Activated gamma-delta T cell treated with Interleukin-2 at 50 U/mL for 16 hours (primary cell): ENCODE data around the gene ST14.
"Not testable (repeated sequence)": the region's sequence is repeated elsewhere in the genome, so short reads cannot be mapped to it uniquely, and the experiment has no call there.

Experiments
- DNase-seq: peaks from one replicate; pipeline ENCODE4 v3.0.0-alpha.2; 2020

Gene ST14

GRCh38 chr11:130211144-130211543 is 51.6 kb downstream of the ST14 start:
- no peak for DNase-seq

- DNase-seq: no peak
Measured at GRCh38 chr11:130211781-130212401, 52.3 kb downstream of the ST14 start.

DNA sequence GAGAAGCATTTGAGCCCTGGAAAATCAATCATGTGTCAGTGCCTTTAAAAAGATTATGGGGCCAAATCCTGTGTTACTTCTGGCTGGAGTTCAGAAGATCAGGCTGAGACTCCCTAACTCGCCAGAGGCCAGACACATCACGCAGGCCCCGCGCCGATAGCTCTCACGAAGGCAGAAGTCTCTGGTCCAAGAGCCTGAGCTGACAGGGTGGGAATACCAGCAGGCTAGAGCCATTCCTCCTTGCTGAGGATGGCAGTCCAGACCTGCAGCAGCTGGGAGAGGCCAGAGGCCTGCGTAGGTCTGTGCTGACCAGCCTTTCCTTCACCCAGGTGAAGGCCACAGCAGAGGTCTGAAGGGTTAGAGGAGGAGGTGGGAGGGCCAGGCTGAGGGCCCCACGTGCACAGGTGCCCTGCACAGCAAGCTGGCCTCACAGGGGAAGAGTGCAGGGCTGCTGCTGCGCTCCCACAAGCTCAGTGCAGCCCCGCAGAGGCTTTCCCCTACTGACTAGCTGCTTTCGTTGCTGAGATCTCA is 52.9 kb downstream of the ST14 start:
- no peak for DNase-seq

DNA sequence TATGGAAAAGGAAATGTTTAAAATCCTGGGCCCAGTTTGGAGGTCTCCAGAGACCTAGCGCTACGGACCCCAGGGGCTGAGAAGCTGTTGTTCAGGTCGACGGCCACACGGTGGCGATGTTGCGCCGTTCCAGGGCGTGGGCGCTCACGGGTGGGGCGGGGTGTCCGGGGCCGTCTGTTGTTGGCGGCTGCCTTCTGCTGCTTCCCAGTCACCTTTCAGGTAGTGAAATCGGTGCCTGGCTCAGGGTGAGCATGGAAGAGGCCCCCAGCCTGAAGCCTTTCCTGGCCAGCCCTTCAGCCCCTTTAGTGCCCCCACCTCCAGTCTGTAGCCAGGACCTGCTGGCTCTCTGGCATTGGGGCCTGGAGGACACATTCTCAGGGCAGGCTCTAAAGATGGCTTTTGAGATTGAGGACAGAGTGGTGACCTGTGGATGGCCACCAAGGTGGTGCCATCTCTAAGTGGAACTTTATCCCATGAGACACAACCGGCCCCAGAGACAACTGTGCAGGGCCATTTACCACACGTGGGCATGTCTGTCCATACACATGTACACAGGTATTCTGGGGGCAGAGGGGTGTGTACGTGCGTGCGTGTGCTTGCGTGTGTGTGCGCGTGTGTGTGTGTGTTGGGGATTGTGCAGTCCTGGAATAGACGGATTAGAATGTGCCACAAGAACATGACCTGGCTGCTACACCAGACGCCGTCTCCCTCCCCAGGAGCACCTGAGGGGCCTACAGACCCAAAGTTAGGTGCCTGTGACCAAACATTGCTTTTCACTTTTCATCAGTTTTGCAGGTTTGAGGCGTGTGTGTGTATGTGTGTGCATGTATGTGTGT is 53.8 kb downstream of the ST14 start:
- peak; percentile 72 for DNase-seq

DNA sequence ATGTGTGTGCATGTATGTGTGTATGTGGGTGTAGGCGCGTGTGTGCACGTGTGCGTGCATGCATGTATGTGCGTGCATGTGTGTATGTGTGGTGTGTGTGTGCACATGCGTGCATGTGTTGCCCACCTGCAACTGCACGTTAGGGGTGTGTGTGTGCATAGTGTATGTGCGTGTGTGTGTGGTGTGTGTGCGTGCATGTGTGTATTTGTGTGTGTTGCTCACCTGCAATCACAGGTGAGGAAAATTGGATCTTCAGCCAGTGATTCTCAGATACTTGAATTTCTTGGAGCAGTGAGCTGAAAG is 54.3 kb downstream of the ST14 start:
- no peak for DNase-seq

DNA sequence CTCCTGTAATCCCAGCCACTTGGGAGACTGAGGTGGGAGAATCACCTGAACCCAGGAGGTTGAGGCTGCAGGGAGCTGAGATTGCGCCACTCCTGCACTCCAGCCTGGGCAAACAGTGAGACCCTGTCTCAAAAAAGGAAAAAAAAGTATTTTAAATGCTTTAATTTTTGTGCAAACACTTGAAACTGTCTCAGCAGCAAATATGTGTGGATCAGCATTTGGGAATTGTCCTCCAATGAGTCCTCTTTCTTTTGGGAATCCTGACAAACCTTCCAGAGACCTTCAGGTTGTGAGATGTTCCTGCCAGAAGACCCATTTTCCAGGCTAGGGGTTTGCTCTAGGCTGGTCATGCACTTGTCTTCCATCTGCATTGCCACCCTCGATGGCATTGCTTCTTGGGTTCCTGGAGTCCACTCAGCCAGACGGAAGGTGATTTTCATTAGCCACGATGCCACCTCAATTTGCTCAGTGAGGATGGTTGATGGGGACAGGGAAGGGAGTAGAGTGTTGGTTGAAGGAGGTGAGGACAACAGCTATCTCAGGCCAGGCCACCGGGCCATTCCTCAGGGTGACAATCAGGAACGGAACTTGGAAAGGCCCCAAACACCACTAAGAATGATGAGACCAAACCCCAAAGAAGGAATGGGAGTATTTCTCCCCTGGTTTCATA is 55.4 kb downstream of the ST14 start:
- no peak for DNase-seq

- DNase-seq: no peak
Measured at GRCh38 chr11:130215531-130216220, 56.1 kb downstream of the ST14 start.

DNA sequence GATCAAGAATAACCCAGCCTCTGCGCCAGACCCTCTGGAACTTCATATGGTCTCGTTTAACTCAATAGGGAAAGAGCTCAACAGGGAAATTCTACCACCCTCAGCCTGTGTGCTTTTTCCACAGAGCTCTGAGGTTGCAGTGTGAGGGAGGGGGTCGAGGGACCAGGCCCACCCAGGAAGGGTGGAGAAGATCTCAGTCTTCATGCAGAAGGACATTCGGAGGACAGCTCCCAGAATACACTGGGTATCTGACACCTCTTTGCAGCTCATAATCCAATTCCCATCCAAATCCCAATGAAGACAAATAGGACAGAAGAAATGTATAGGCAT is 56.6 kb downstream of the ST14 start:
- no peak for DNase-seq

DNA sequence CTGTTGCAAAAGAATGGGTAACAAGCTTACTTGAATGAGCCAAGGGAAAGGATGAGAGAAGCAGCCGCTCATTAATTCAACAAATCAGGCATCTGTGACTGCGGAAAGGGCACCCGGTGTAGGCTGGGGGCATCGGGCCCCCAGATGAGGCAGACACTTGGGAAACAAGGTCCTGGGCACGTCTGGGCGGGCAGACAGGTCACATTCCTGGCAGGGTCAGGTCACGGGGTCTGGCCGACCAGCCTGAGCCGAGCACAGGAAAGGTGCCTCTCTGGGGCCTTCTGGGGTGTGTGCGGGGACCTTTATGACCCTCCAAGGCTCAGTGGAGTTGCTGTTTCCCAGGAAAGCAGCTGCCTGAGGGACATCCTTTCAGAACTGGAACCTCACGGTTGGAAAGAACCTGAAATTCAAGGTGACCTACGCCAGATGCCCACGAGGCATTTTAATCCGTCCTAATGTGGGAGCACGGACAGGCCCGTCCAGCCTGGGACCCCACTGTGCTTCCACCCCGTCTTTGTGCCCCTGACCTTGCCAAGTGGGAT is 57.1 kb downstream of the ST14 start:
- DNase-seq: no peak

DNA sequence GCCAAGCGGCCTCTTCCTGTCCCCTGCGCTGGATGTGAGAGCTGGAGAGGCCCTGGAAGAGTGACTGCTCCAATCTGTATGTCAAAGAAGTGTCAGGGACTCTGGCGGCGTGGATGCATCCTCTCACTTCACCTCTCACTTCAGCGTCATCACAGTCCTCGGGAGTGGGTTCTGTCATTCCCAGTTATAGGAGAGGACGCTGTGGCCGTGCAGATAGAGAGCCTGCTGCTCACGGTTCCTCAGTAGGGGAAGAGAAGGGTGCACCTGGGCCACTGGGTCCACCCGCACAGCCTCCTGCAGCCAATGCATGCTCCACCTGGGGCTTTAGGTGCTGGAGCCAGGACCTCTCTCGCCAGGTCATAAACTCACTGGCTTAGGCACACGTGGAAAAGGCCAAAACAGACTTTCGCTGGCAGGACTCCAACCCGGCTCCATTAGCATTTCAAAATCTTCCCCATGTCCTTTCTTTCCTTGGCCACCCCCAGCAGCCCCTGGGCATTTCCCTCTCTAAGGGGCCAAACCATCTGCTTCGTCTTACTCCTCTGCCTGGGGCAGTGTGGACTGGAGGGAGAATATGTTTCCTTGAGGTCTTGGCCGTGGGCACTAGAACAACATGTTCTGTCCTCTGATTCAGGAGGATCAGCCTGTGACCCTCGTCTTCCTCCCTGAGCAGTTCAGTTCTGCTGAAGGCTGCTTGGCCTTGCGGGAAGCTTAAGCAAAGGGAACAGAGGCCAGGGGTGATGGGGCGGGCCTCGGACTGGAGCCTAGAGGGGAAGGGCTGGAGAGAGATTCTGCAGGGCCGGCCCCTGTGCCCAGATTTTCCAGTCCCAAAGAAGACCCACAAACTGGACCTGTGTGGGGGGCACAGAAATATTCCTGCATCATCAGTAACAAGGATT is 57.8 kb downstream of the ST14 start:
- DNase-seq: no peak

GRCh38 chr11:130218501-130219070 is 59.0 kb downstream of the ST14 start:
- DNase-seq: no peak

GRCh38 chr11:130219148-130219547 is 59.6 kb downstream of the ST14 start:
- DNase-seq: no peak

- DNase-seq: no peak
Measured at GRCh38 chr11:130220311-130221035, 60.9 kb downstream of the ST14 start.

DNA sequence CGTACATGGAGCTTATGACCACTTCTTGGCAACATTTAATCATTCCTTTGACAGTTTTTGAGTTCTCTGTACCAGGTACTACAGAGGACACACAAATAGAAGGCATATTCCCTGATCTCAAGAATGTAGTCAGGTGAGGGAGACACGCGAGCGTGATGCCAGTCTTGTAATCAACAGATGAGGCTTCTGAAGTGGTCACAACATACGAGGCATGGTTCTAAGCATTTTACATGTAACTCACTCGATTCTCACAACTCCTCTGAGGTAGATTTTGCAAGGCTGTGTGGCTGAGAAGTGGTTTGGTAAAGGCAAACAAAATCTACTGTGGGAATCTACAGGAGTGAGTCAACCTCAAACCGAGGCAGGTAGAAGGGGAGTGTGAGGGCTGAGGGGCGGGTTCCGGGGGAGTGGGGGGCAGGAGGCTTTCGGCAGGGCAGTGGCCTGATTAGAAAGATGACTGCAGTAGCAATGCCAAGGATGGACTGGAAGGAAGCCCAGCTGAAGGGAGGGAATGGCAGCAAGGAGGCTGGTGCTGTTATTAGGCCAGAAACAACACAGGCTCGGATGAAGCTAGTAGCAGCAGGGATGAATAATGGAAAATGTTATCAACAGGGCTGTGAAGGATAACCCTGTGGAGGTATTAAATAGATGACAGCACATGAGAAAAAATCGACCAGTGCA is 63.8 kb downstream of the ST14 start:
- DNase-seq: no peak

DNA sequence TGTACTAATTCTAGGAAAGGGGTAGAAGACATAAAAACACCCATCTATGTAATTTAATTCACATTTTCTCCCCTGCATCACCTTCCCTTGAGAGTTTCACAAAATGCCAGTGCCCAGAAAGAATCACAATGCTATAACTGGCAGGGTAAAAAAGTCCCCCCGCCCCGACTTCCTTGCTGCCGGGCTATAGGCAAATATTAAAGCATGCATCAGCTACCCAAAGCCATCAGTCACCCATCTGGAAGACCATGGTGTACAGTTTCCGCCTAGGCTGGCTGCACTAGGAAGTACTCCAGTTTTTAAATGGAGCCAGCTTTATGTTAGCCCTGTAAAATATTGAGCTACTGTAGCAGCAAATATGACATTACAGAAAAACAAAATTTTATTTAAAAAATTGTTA is 67.8 kb downstream of the ST14 start:
- DNase-seq: no peak

DNA sequence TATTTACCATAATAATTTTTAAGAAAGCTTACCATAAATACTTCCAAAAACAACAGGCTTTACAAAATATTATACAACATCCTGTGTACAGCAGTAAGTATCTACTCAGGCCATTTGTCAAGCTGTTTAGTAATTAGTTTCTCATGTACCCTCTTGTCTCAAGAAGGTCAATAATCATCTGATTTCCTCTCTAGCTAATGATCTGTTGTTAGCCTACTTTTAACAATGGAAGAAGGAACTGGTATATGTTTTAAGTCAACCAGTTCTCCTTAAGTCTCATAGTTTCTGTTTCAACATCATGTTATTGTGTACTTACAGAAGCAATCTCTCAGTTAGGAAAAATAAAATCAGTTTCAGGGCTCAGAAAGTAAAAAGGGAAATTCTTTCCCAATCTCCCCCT is 73.9 kb downstream of the ST14 start:
- not testable (repeated sequence) for DNase-seq

GRCh38 chr11:130233888-130234287 is 74.3 kb downstream of the ST14 start:
- DNase-seq: not testable (repeated sequence)

DNA sequence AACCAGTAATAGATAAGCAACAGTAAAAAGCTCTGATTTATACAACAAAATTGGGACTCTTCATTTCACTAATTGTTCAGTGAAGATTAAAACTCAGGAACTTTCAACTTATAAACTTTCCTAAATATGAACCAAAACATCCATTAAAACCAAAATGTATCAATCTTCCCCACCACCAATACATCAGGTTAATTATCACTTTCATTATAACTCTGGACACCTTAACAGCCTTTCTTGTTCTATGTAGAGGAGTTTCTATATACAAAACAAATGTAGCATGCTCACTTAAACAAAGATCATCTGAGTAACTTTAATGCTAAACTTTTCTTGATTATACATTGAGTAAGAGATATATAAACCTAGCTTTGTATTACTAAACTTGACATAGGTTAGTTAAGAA is 74.7 kb downstream of the ST14 start:
- DNase-seq: no peak

- no peak for DNase-seq
Measured at GRCh38 chr11:130237282-130238006, 77.9 kb downstream of the ST14 start.

DNA sequence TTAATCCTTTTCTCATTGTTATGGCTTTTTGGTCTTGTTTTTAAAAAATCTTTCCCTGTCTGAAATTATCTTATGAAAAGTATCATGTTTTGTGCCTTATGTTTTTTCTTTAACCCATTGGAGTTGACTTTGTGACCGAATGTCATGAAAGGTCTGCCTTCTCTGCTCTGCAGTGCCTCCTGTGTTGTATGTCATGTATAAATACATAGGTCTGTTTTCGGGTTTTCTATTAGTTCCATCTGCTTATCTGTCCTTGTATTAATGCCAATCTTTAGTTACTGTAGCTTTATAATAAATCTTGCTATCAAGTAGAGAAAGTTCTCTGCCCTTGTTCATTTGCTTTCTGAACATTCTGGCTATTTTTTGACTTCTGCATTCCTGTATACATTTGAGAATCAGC is 82.1 kb downstream of the ST14 start:
- no peak for DNase-seq
